K562 (cell line): ENCODE results near the gene ARL6IP4. TPM values are rescaled to one million over a fixed set of nuclear protein-coding genes. Genes with fewer than 3 reads are reported as not detected.

Source experiments
- ATAC-seq: fragments of 200-7000 bp; cut with Tn5 transposase; 3 replicates; pipeline ENCODE4 v1.9.1; 2020; ENCODE audit warnings: moderate library complexity
- BruUV-seq: library from RNA; stranded (reverse); fragments of 400-500 nt; replicated peaks from 2 replicates; lab custom pipeline; 2021; lab: Mats Ljungman, UMichigan
- CTCF ChIA-PET: fragments of 300-600 bp; formaldehyde crosslinking; extraction: SDS; loops from one replicate; lab custom pipeline; 2021; ENCODE audit warnings: low intra/inter-chr PET ratio; lab: Yijun Ruan, JAX
- POLR2A ChIA-PET: fragments of 300-600, 350-650 bp; sonication (Branson Sonifier 250); formaldehyde crosslinking; extraction: SDS; loops from one replicate; lab custom pipeline; 2021; ENCODE audit warnings: antibody characterized with exemption, inconsistent platforms; lab: Yijun Ruan, JAX
- DNase-seq, 4 experiments: peaks; one replicate each; pipeline versions ENCODE4 v3.0.0 to v3.0.0-alpha.2; 2011 to 2018; ENCODE audit warnings: low spot score in 3 of 4, mixed read lengths in 3 of 4; ENCODE audit errors: extremely low read depth in 1 of 4
- FAIRE-seq: peaks from 2 replicates; lab custom pipeline; 2011; peaks lifted over from hg19 to GRCh38; lab: Jason Lieb, UNC
- H2AFZ ChIP-seq: 2 replicates; pipeline ENCODE4 v1.6.0; 2011; ENCODE audit warnings: low read depth, low read length, control low read depth, inconsistent platforms
- H3K27ac ChIP-seq: fragments of 200-600 bp; 3 replicates; pipeline ENCODE4 v1.8.0; 2011; ENCODE audit warnings: low read depth, mild to moderate bottlenecking, control low read depth, inconsistent platforms, low read length, moderate library complexity, mixed read lengths; ENCODE audit errors: extremely low read depth
- H3K27me3 ChIP-seq, 2 experiments: fragments of 300-600 bp in 1 of 2; 2 replicates in 1 of 2; 3 replicates in 1 of 2; pipeline versions ENCODE4 v1.6.0 to v1.8.0; 2011; ENCODE audit warnings: inconsistent platforms in 2 of 2, low read length in 2 of 2, mild to moderate bottlenecking in 1 of 2, mixed read lengths in 1 of 2, moderate library complexity in 1 of 2; ENCODE audit not compliant: control insufficient read depth in 2 of 2, insufficient read depth in 2 of 2
- H3K36me3 ChIP-seq: fragments of 300-600 bp; 3 replicates; pipeline ENCODE4 v1.8.0; 2011; ENCODE audit warnings: mild to moderate bottlenecking, low read length, inconsistent platforms; ENCODE audit not compliant: control insufficient read depth, insufficient read depth
- H3K4me1 ChIP-seq, 2 experiments: fragments of 200-600 bp in 1 of 2; replicated peaks in 1 of 2; 2 replicates in 1 of 2; 3 replicates in 1 of 2; pipeline versions ENCODE4 v1.5.1 to v1.8.0; 2011; ENCODE audit warnings: inconsistent platforms in 2 of 2, low read length in 2 of 2, mild to moderate bottlenecking in 1 of 2, mixed read lengths in 1 of 2, moderate library complexity in 1 of 2; ENCODE audit not compliant: control insufficient read depth in 2 of 2, insufficient read depth in 2 of 2
- H3K4me2 ChIP-seq: 2 replicates; pipeline ENCODE4 v1.6.1; 2011; ENCODE audit warnings: low read length, control low read depth, inconsistent platforms, mixed read lengths; ENCODE audit not compliant: insufficient read depth
- H3K4me3 ChIP-seq: fragments of 200-600 bp; sonication (generic), shearing (Covaris generic); 2 replicates; pipeline ENCODE4 v1.5.1; 2016; ENCODE audit warnings: control low read depth, inconsistent platforms
- H3K79me2 ChIP-seq: fragments of 200-600 bp; 3 replicates; pipeline ENCODE4 v1.8.0; 2011; ENCODE audit warnings: low read length, inconsistent platforms; ENCODE audit not compliant: control insufficient read depth, insufficient read depth
- H3K9ac ChIP-seq, 2 experiments: 2 replicates each; pipeline versions ENCODE4 v1.6.0 to v1.6.1; 2011; ENCODE audit warnings: low read depth in 2 of 2, low read length in 2 of 2, control low read depth in 1 of 2, inconsistent platforms in 1 of 2, mild to moderate bottlenecking in 1 of 2, mixed read lengths in 1 of 2; ENCODE audit not compliant: insufficient read depth in 1 of 2
- H3K9me1 ChIP-seq: one replicate; pipeline ENCODE4 v1.6.0; 2011; ENCODE audit warnings: inconsistent platforms, mild to moderate bottlenecking, low read length, moderate library complexity; ENCODE audit not compliant: control insufficient read depth, insufficient read depth
- H3K9me3 ChIP-seq: replicated peaks from 2 replicates; pipeline ENCODE4 v1.5.1; 2011; ENCODE audit warnings: low read depth, low read length, inconsistent platforms; ENCODE audit not compliant: control insufficient read depth, insufficient read depth
- H4K20me1 ChIP-seq: replicated peaks from 2 replicates; pipeline ENCODE4 v1.6.1; 2011; ENCODE audit warnings: low read length, inconsistent platforms, mixed read lengths; ENCODE audit not compliant: control insufficient read depth, insufficient read depth
- CXXC5 ChIP-seq: fragments of 250-450 bp; sonication (Bioruptor Pico); IDR thresholded peaks from 2 replicates; pipeline ENCODE4 v1.8.0; 2022; ENCODE audit warnings: inconsistent platforms, mild to moderate bottlenecking, moderate library complexity
- EWSR1 ChIP-seq: fragments of 450-650 bp; IDR thresholded peaks from 2 replicates; pipeline ENCODE4 v1.6.1; 2018; ENCODE audit warnings: borderline replicate concordance, mild to moderate bottlenecking, low read depth, moderate library complexity; ENCODE audit not compliant: partially characterized antibody
- KDM1A ChIP-seq, 2 experiments: fragments of 450-650 bp; IDR thresholded peaks; 2 replicates each; pipeline ENCODE4 v1.6.1; 2016; ENCODE audit warnings: mild to moderate bottlenecking in 2 of 2
- NFE2 ChIP-seq: IDR thresholded peaks from 2 replicates; pipeline ENCODE4 v1.6.1; 2014; ENCODE audit warnings: antibody characterized with exemption, low read depth
- NFE2L1 ChIP-seq: fragments of 450-650 bp; IDR thresholded peaks from 2 replicates; pipeline ENCODE4 v1.6.1; 2016; ENCODE audit warnings: missing genetic modification characterization, low read depth, mild to moderate bottlenecking, missing compliant biosample characterization, moderate library complexity, borderline replicate concordance
- NR2C1 ChIP-seq, 2 experiments: fragments of 450-650 bp; IDR thresholded peaks; 2 replicates each; pipeline ENCODE4 v1.6.1; 2017; ENCODE audit warnings: mild to moderate bottlenecking in 2 of 2, antibody characterized with exemption in 1 of 2, inconsistent platforms in 1 of 2, missing compliant biosample characterization in 1 of 2, missing genetic modification characterization in 1 of 2
- PHB ChIP-seq: fragments of 250-450 bp; sonication (Bioruptor Pico); IDR thresholded peaks from 2 replicates; pipeline ENCODE4 v1.5.0; 2021
- PTBP1 ChIP-seq: fragments of 200-400 bp; formaldehyde crosslinking; IDR thresholded peaks from 2 replicates; pipeline ENCODE4 v1.6.1; 2017; ENCODE audit warnings: low read depth, low read length
- SMARCE1 ChIP-seq: fragments of 450-650 bp; IDR thresholded peaks from 2 replicates; pipeline ENCODE4 v1.7.1; 2016; ENCODE audit warnings: mild to moderate bottlenecking
- SRSF1 ChIP-seq: fragments of 200-400 bp; formaldehyde crosslinking; IDR thresholded peaks from 2 replicates; pipeline ENCODE4 v1.6.1; 2017; ENCODE audit warnings: mild to moderate bottlenecking, low read depth, low read length, moderate library complexity
- TOE1 ChIP-seq, 2 experiments: fragments of 450-650 bp in 1 of 2; sonication (generic) in 1 of 2; formaldehyde crosslinking in 1 of 2; IDR thresholded peaks; 2 replicates each; pipeline versions ENCODE4 v1.7.1 to v1.8.0; 2016 to 2022; ENCODE audit warnings: borderline replicate concordance in 2 of 2, mild to moderate bottlenecking in 2 of 2, antibody characterized with exemption in 1 of 2, inconsistent platforms in 1 of 2, low read depth in 1 of 2, missing genetic modification reagents in 1 of 2, moderate library complexity in 1 of 2
- ZBED1 ChIP-seq: IDR thresholded peaks from 2 replicates; pipeline ENCODE4 v1.6.1; 2014
- ZC3H8 ChIP-seq: fragments of 450-650 bp; IDR thresholded peaks from 2 replicates; pipeline ENCODE4 v1.6.1; 2017
- ZNF23 ChIP-seq: fragments of 250-450 bp; sonication (Bioruptor Pico); IDR thresholded peaks from 2 replicates; pipeline ENCODE4 v1.4.0; 2020; ENCODE audit warnings: mild to moderate bottlenecking
- ZNF696 ChIP-seq: fragments of 250-450 bp; sonication (Bioruptor Pico); conservative IDR thresholded peaks from 2 replicates; pipeline ENCODE4 v1.4.0; 2020; ENCODE audit warnings: mild to moderate bottlenecking, moderate library complexity
- ZNF780A ChIP-seq: fragments of 250-450 bp; sonication (Bioruptor Pico); IDR thresholded peaks from 2 replicates; pipeline ENCODE4 v1.5.0; 2021; ENCODE audit warnings: mild to moderate bottlenecking
- WGBS: fragments of 100-300 bp; shearing (Covaris generic); methylation state at CpG from one replicate; pipeline ENCODE4 v1.1.6; 2016; ENCODE audit warnings: low coverage, mixed read lengths; ENCODE audit not compliant: insufficient coverage; ENCODE audit errors: missing lambda C conversion rate; 5-methylcytosine and 5-hydroxymethylcytosine counted together
- in situ Hi-C: fragments of 300-500 bp; cut with MboI; formaldehyde crosslinking; loops from 4 replicates; pipeline ENCODE4 v1.15.0; 2018; ENCODE audit warnings: inconsistent platforms, mixed read lengths
- intact Hi-C: fragments of 100-400 bp; cut with micrococcal nuclease; formaldehyde crosslinking; loops from 2 replicates; pipeline ENCODE4 v1.14.2; 2022
- polyA plus RNA-seq, 8 experiments: library from polyadenylated mRNA; depleted of rRNA in 4 of 8; stranded (reverse) in 5 of 8; unstranded in 3 of 8; fragments of >200 nt; fragmentation: Nextera tagmentation in 2 of 8; fragmentation: Illumina TruSeq in 1 of 8; extraction: Ambion mirVana in 2 of 8; extraction: Trizol in 1 of 8; gene quantifications; 2 replicates each; pipeline versions ENCODE4 v1.2.1 to v1.2.3, GENCODE V29; 2011 to 2014; ENCODE audit warnings: inconsistent platforms in 1 of 8, missing spikeins in 1 of 8
- total RNA-seq, 7 experiments: library from RNA; depleted of rRNA in 6 of 7; stranded (reverse); fragments of >200 nt in 6 of 7; fragmentation: Illumina TruSeq in 2 of 7; extraction: Trizol in 2 of 7; gene quantifications; 2 replicates each; pipeline versions ENCODE4 v1.2.1 to v1.2.3, GENCODE V29; 2011 to 2021; ENCODE audit warnings: low replicate concordance in 1 of 7
- TF ChIP-seq, protein P1 (sequence below): fragments of 250-450 bp; sonication (Bioruptor Pico); IDR thresholded peaks from 2 replicates; pipeline ENCODE4 v1.8.0; 2022; ENCODE audit warnings: moderate library complexity, mild to moderate bottlenecking, inconsistent platforms
- TF ChIP-seq, protein P2 (sequence below): fragments of 450-650 bp; IDR thresholded peaks from 2 replicates; pipeline ENCODE4 v1.6.1; 2014; ENCODE audit warnings: low read depth, mild to moderate bottlenecking, moderate library complexity, borderline replicate concordance

ARL6IP4 gene
- total and polyA plus RNA-seq, 9 of the 15 experiments (the other 6 are each of a cell fraction or from before 2014, with no cell fraction given): 2.4 to 255 (median 151) TPM

DNA sequence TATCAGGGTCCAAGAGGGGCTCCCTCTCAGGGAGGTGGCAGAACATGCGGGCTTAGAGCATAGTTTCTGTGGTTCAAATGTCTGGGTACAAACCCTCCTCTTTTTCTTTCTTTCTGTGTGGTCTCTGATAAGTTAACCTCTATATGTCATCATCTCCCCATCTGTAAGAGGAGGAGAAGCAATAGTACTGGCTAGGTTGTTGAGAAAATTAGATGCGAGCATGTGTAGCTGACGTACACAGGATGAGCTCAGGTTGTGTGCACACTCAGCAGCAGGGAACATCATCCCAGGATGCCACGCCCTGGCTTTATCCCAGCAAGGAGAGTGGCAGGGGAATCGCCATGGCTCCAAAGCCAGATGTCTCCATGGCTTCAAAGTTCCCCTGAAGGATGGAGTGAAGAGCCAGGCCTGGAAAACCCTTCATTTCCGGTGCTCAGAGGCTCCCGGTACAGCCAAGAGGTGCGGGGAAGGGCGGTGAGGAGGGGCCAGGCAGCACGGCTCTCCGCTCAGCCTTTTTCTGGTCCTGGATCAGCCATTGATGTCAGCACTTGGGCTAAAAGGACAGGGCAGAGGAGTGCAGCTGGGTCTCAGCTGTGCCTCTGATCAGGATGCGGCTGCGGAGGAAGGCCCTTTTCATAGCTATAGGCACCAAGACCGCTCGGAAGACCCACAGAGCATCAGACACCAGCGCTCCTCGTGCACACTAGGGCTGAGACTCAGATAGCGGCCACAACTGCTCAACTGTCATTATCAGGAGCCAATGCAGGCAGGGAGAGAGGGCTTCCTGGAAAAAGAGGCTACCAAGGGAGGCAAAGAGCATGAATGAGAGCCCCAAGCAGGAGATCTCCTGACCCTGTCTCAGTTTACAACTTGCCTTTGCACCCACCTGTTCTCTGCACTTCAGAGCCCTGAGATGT is 41.5 kb downstream of the ARL6IP4 start (continued):
- TF ChIP-seq ZNF23 (CRISPR knock-in tag) (no peak), NFE2 (no peak), SRSF1 (no peak), KDM1A (IDR thresholded peaks at IDR 0.05) (0 out of 4 replicates have a peak, but pooled peaks of 1 of the 2 experiments have one; percentile 10)

DNA sequence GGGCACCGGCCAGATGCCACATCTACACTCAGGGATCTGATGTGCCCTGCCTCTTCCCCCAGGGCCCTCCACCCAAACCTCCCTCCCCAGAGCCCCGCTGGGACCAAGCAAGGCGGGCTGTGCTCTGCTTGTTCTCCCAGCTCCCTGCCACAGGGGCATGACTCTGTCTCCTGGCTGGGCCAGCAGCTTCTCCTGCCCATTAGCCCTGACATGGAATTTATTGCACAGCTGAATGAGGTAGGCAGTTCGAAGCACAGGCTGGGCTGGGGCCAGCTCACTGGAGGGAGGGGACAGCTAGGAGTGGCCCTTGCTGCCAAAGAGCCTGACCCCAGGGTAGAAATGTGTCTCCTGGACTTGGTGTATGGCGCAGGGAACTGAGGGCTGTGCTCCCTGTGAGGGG is 42.4 kb downstream of the ARL6IP4 start:
- no peaks in the 10 kb centered on the region for H3K27me3 ChIP-seq
- H4K20me1 ChIP-seq: no peaks in the 10 kb centered on the region
- no peaks in the 10 kb centered on the region for H3K36me3 ChIP-seq
- no TSS peak for BruUV-seq
- POLR2A ChIA-PET: interaction anchor here (0.7 kb wide), 3 partner anchors 23 to 823 kb away, joined by 3 read pairs; partner anchors contain the start of gene DDX55
- H3K9me1 ChIP-seq: no peaks in the 10 kb centered on the region
- no peak overlapping the region for H3K4me3 ChIP-seq
- H2AFZ ChIP-seq: no peak overlapping the region
- intact Hi-C loops (no loop called here), in situ Hi-C loops (no loop called here)
- H3K9me3 ChIP-seq: no peaks in the 10 kb centered on the region
- CTCF ChIA-PET: no interaction called here
- H3K79me2 ChIP-seq: no peaks in the 10 kb centered on the region
- DNase-seq: no peak
- peaks cover 20 to 32% of the 10 kb centered on the region in 2 experiments; a peak in 4 of 5 replicates for H3K4me1 ChIP-seq
- no peak for FAIRE-seq
- H3K9ac ChIP-seq: peak overlapping the region in 1 of 2 experiments; percentile 77; a peak in 2 of 4 replicates
- no peak overlapping the region for H3K4me2 ChIP-seq
- no peak; the same call in 2 of the 3 replicates for ATAC-seq
- WGBS: 77% methylated on average over 5 of the region's 5 CpGs
- H3K27ac ChIP-seq: no peak overlapping the region
- TF ChIP-seq NFE2L1 (tag) (no peak), NR2C1 (IDR thresholded peaks at IDR 0.05) (no peak), NR2C1 (tag; IDR thresholded peaks at IDR 0.05) (no peak), ZBED1 (no peak), ZNF780A (CRISPR knock-in tag) (no peak), ZNF696 (CRISPR knock-in tag) (no peak), PHB (CRISPR knock-in tag) (no peak), PTBP1 (no peak), EWSR1 (no peak), SMARCE1 (no peak), ZC3H8 (no peak), CXXC5 (CRISPR knock-in tag) (no peak), TOE1 (IDR thresholded peaks at IDR 0.05; ENCODE audit: borderline replicate concordance) (no peak), TOE1 (CRISPR knock-in tag; IDR thresholded peaks at IDR 0.05; ENCODE audit: borderline replicate concordance, low read depth) (no peak)
- TF ChIP-seq, protein P1, sequence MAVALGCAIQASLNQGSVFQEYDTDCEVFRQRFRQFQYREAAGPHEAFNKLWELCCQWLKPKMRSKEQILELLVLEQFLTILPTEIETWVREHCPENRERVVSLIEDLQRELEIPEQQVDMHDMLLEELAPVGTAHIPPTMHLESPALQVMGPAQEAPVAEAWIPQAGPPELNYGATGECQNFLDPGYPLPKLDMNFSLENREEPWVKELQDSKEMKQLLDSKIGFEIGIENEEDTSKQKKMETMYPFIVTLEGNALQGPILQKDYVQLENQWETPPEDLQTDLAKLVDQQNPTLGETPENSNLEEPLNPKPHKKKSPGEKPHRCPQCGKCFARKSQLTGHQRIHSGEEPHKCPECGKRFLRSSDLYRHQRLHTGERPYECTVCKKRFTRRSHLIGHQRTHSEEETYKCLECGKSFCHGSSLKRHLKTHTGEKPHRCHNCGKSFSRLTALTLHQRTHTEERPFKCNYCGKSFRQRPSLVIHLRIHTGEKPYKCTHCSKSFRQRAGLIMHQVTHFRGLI: no peak
- TF ChIP-seq, protein P2, sequence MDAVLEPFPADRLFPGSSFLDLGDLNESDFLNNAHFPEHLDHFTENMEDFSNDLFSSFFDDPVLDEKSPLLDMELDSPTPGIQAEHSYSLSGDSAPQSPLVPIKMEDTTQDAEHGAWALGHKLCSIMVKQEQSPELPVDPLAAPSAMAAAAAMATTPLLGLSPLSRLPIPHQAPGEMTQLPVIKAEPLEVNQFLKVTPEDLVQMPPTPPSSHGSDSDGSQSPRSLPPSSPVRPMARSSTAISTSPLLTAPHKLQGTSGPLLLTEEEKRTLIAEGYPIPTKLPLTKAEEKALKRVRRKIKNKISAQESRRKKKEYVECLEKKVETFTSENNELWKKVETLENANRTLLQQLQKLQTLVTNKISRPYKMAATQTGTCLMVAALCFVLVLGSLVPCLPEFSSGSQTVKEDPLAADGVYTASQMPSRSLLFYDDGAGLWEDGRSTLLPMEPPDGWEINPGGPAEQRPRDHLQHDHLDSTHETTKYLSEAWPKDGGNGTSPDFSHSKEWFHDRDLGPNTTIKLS: no peak
